Liver (tissue), 9 donors: ENCODE data around the gene CD55. TPM values are rescaled to one million over a fixed set of nuclear protein-coding genes. Genes with fewer than 3 reads are reported as not detected.

Experiments
- DNase-seq: peaks from one replicate; pipeline ENCODE4 v3.0.0-alpha.2; 2017; ENCODE audit warnings: low spot score
- H3K27ac ChIP-seq, 2 donors: one replicate each; pipeline ENCODE4 v1.7.0; 2013; ENCODE audit warnings: inconsistent platforms in 2 of 2, low read length in 2 of 2, control low read depth in 1 of 2, low read depth in 1 of 2, mild to moderate bottlenecking in 1 of 2
- H3K27me3 ChIP-seq, 4 donors: one replicate each; pipeline versions ENCODE4 v1.6.1 to v1.7.0; 2013; ENCODE audit warnings: low read length in 3 of 4, inconsistent platforms in 1 of 4, mild to moderate bottlenecking in 1 of 4, moderate library complexity in 1 of 4; ENCODE audit not compliant: control insufficient read depth in 4 of 4, insufficient read depth in 4 of 4
- H3K36me3 ChIP-seq, 4 donors: one replicate each; pipeline versions ENCODE4 v1.6.1 to v1.7.0; 2013; ENCODE audit warnings: low read length in 3 of 4, mild to moderate bottlenecking in 3 of 4, low read depth in 1 of 4, moderate library complexity in 1 of 4; ENCODE audit not compliant: control insufficient read depth in 4 of 4, insufficient read depth in 3 of 4
- H3K4me1 ChIP-seq, 4 donors: one replicate each; pipeline versions ENCODE4 v1.6.1 to v1.7.0; 2013; ENCODE audit warnings: low read length in 3 of 4, mild to moderate bottlenecking in 3 of 4, moderate library complexity in 1 of 4; ENCODE audit not compliant: control insufficient read depth in 4 of 4, insufficient read depth in 4 of 4
- H3K4me3 ChIP-seq, 3 donors: one replicate each; pipeline versions ENCODE4 v1.6.1 to v1.7.0; 2013; ENCODE audit warnings: low read length in 3 of 3, control low read depth in 1 of 3, low read depth in 1 of 3, mild to moderate bottlenecking in 1 of 3
- H3K9ac ChIP-seq, 2 donors: one replicate each; pipeline ENCODE4 v1.7.0; 2013; ENCODE audit warnings: low read length in 2 of 2, mild to moderate bottlenecking in 2 of 2, moderate library complexity in 2 of 2, control low read depth in 1 of 2, low read depth in 1 of 2
- H3K9me3 ChIP-seq, 4 donors: one replicate each; pipeline versions ENCODE4 v1.6.1 to v1.7.0; 2013; ENCODE audit warnings: low read length in 3 of 4; ENCODE audit not compliant: control insufficient read depth in 4 of 4
- EGR1 ChIP-seq, 2 donors: IDR thresholded peaks; 2 replicates each; pipeline ENCODE4 v1.6.1; 2016 to 2018; ENCODE audit warnings: antibody characterized with exemption in 2 of 2, low read depth in 2 of 2
- FOXA1 ChIP-seq: IDR thresholded peaks from 2 replicates; pipeline ENCODE4 v1.6.1; 2016; ENCODE audit warnings: antibody characterized with exemption
- FOXA2 ChIP-seq: IDR thresholded peaks from 2 replicates; pipeline ENCODE4 v1.6.1; 2016; ENCODE audit warnings: antibody characterized with exemption
- GABPA ChIP-seq, 2 donors: IDR thresholded peaks in 1 of 2; conservative IDR thresholded peaks in 1 of 2; 2 replicates each; pipeline ENCODE4 v1.6.1; 2016; ENCODE audit warnings: antibody characterized with exemption in 2 of 2, mild to moderate bottlenecking in 1 of 2, moderate library complexity in 1 of 2
- HNF4A ChIP-seq, 2 donors: conservative IDR thresholded peaks; 2 replicates each; pipeline ENCODE4 v1.6.1; 2016; ENCODE audit warnings: antibody characterized with exemption in 2 of 2, mild to moderate bottlenecking in 2 of 2
- HNF4G ChIP-seq: IDR thresholded peaks from 2 replicates; pipeline ENCODE4 v1.6.1; 2016; ENCODE audit warnings: antibody characterized with exemption
- JUND ChIP-seq, 2 donors: IDR thresholded peaks; 2 replicates each; pipeline ENCODE4 v1.6.1; 2016; ENCODE audit warnings: antibody characterized with exemption in 2 of 2
- NR2F2 ChIP-seq: IDR thresholded peaks from 2 replicates; pipeline ENCODE4 v1.6.1; 2016; ENCODE audit warnings: antibody characterized with exemption
- RAD21 ChIP-seq, 2 donors: IDR thresholded peaks; 2 replicates each; pipeline ENCODE4 v1.6.1; 2016; ENCODE audit warnings: antibody characterized with exemption in 2 of 2, mild to moderate bottlenecking in 2 of 2
- RXRA ChIP-seq, 2 donors: IDR thresholded peaks; 2 replicates each; pipeline ENCODE4 v1.6.1; 2017 to 2018; ENCODE audit warnings: antibody characterized with exemption in 2 of 2, mild to moderate bottlenecking in 1 of 2
- SP1 ChIP-seq: IDR thresholded peaks from 2 replicates; pipeline ENCODE4 v1.6.1; 2018; ENCODE audit warnings: antibody characterized with exemption, mild to moderate bottlenecking
- TAF1 ChIP-seq: conservative IDR thresholded peaks from 2 replicates; pipeline ENCODE4 v1.6.1; 2016; ENCODE audit warnings: antibody characterized with exemption, mild to moderate bottlenecking
- YY1 ChIP-seq: IDR thresholded peaks from 2 replicates; pipeline ENCODE4 v1.6.1; 2016; ENCODE audit warnings: antibody characterized with exemption, mild to moderate bottlenecking
- WGBS: extraction: QIAGEN DNeasy Blood & Tissue Kit; methylation state at CpG from one replicate; pipeline ENCODE4 v1.1.7; 2013; 5-methylcytosine and 5-hydroxymethylcytosine counted together
- polyA plus RNA-seq, 2 donors: library from polyadenylated mRNA; stranded (reverse) in 1 of 2; unstranded in 1 of 2; fragments of 200-250 nt in 1 of 2; fragments of >200 nt in 1 of 2; fragmentation: Nextera tagmentation in 1 of 2; extraction: Ambion mirVana in 1 of 2; gene quantifications; one replicate each; pipeline versions ENCODE4 v1.2.1 to v1.2.3, GENCODE V29; 2013 to 2015
- total RNA-seq, 2 donors: library from RNA; depleted of rRNA; stranded (reverse); fragments of >200 nt; gene quantifications; one replicate each; pipeline ENCODE4 v1.2.3, GENCODE V29; 2014
- TF ChIP-seq, protein P1 (sequence below): IDR thresholded peaks from 2 replicates; pipeline ENCODE4 v1.6.1; 2016; ENCODE audit warnings: antibody characterized with exemption
- TF ChIP-seq, protein P2 (sequence below): IDR thresholded peaks from 2 replicates; pipeline ENCODE4 v1.6.1; 2016; ENCODE audit warnings: antibody characterized with exemption
- TF ChIP-seq, protein P3 (sequence below): fragments of 150-350 bp; IDR thresholded peaks from 2 replicates; pipeline ENCODE4 v1.5.1; 2017; ENCODE audit warnings: improper control_type of control experiment, low read depth, low read length; ENCODE audit not compliant: missing input control
- TF ChIP-seq, protein P4 (sequence below): IDR thresholded peaks from 2 replicates; pipeline ENCODE4 v1.6.1; 2016; ENCODE audit warnings: antibody characterized with exemption
- TF ChIP-seq, protein P5 (sequence below): IDR thresholded peaks from 2 replicates; pipeline ENCODE4 v1.6.1; 2016; ENCODE audit warnings: antibody characterized with exemption, mild to moderate bottlenecking
- donor health status: healthy.
- donor health status: healthy.
- donor health status: healthy.
- donor health status: healthy.
- donor health status: healthy.

The CD55 gene
- total and polyA plus RNA-seq, 4 donors = 11.0 to 27.6 (median 12.6) TPM

DNA sequence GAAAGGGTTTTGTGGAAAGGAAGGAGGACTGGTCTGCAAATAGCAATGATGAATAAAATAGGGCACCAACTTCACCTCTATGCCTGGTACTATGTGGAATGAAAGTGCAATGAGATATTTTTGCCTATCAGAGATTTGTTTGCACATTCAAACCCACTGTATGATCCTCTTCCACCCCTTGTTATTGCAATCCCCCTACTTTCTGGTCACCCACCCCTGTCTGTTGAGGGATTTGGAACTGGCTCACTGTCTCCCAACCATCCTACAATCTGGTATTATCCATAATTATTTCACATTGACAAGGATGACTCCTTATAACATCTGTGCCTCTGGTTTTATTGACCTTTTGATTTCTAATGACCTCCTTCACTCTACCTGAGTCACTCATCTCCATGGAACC, 42.4 kb downstream of the CD55 start:
- DNase-seq = no peak
- Histone ChIP-seq H3K9me3 (no peaks in the 10 kb centered on the region), H3K36me3 (peaks cover 2 to 11% (median 2%) of the 10 kb centered on the region in 4 donors), H3K27me3 (no peaks in the 10 kb centered on the region), H3K27ac (no peak overlapping the region), H3K9ac (no peak overlapping the region), H3K4me1 (no peaks in the 10 kb centered on the region), H3K4me3 (no peak overlapping the region)
- TF ChIP-seq HNF4G = no peak
- TF ChIP-seq HNF4A (conservative IDR thresholded peaks at IDR 0.05) = no peak
- no peak for TF ChIP-seq SP1
- TF ChIP-seq, protein P1, sequence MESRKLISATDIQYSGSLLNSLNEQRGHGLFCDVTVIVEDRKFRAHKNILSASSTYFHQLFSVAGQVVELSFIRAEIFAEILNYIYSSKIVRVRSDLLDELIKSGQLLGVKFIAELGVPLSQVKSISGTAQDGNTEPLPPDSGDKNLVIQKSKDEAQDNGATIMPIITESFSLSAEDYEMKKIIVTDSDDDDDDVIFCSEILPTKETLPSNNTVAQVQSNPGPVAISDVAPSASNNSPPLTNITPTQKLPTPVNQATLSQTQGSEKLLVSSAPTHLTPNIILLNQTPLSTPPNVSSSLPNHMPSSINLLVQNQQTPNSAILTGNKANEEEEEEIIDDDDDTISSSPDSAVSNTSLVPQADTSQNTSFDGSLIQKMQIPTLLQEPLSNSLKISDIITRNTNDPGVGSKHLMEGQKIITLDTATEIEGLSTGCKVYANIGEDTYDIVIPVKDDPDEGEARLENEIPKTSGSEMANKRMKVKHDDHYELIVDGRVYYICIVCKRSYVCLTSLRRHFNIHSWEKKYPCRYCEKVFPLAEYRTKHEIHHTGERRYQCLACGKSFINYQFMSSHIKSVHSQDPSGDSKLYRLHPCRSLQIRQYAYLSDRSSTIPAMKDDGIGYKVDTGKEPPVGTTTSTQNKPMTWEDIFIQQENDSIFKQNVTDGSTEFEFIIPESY = no peak
- no peak for TF ChIP-seq GABPA (IDR thresholded peaks at IDR 0.05 in 1 of 2, conservative IDR thresholded peaks at IDR 0.05 in 1 of 2)
- TF ChIP-seq, protein P2, sequence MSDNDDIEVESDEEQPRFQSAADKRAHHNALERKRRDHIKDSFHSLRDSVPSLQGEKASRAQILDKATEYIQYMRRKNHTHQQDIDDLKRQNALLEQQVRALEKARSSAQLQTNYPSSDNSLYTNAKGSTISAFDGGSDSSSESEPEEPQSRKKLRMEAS = no peak
- no peak for TF ChIP-seq NR2F2
- no peak for TF ChIP-seq FOXA2
- no peak for TF ChIP-seq TAF1
- no peak for TF ChIP-seq FOXA1
- no peak for TF ChIP-seq YY1
- no peak for TF ChIP-seq RAD21 (IDR thresholded peaks at IDR 0.05)
- TF ChIP-seq RXRA (IDR thresholded peaks at IDR 0.05) = no peak

DNA sequence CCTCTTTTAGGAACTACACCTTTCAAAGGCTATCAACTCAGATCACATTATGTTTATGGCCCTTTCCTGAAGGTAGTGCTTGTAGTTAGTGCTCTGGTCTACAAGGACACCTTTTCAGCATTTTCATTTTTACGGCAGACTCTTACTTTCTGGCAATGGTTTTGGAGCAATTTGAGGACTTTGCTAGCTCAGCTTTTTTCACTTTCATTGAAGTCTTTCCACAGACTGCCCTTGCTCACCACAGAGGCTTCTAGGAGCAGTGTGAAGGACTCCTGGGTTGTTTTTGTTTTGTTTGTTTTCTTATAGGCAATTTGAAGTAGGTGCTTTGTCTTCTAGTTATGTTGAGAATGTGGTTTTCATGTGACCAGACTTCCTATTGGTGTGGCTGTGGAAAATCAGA, 43.1 kb downstream of the CD55 start:
- DNase-seq = no peak
- no peaks in the 10 kb centered on the region for H3K27me3 ChIP-seq
- H3K9ac ChIP-seq = no peak overlapping the region
- no peak overlapping the region for H3K27ac ChIP-seq
- no peaks in the 10 kb centered on the region for H3K4me1 ChIP-seq
- TF ChIP-seq JUND (IDR thresholded peaks at IDR 0.05) (no peak), RXRA (IDR thresholded peaks at IDR 0.05) (no peak), TAF1 (no peak), FOXA2 (no peak), HNF4A (conservative IDR thresholded peaks at IDR 0.05) (no peak), YY1 (no peak), HNF4G (no peak), RAD21 (IDR thresholded peaks at IDR 0.05) (no peak), NR2F2 (no peak), FOXA1 (no peak), SP1 (no peak), EGR1 (IDR thresholded peaks at IDR 0.05; ENCODE audit: low read depth in 2 of 2) (no peak), GABPA (IDR thresholded peaks at IDR 0.05 in 1 of 2, conservative IDR thresholded peaks at IDR 0.05 in 1 of 2) (no peak)
- TF ChIP-seq, protein P2 = no peak
- TF ChIP-seq, protein P3, sequence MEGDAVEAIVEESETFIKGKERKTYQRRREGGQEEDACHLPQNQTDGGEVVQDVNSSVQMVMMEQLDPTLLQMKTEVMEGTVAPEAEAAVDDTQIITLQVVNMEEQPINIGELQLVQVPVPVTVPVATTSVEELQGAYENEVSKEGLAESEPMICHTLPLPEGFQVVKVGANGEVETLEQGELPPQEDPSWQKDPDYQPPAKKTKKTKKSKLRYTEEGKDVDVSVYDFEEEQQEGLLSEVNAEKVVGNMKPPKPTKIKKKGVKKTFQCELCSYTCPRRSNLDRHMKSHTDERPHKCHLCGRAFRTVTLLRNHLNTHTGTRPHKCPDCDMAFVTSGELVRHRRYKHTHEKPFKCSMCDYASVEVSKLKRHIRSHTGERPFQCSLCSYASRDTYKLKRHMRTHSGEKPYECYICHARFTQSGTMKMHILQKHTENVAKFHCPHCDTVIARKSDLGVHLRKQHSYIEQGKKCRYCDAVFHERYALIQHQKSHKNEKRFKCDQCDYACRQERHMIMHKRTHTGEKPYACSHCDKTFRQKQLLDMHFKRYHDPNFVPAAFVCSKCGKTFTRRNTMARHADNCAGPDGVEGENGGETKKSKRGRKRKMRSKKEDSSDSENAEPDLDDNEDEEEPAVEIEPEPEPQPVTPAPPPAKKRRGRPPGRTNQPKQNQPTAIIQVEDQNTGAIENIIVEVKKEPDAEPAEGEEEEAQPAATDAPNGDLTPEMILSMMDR = no peak
- TF ChIP-seq, protein P1 = no peak
- TF ChIP-seq, protein P4, sequence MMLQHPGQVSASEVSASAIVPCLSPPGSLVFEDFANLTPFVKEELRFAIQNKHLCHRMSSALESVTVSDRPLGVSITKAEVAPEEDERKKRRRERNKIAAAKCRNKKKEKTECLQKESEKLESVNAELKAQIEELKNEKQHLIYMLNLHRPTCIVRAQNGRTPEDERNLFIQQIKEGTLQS = no peak
- TF ChIP-seq, protein P5, sequence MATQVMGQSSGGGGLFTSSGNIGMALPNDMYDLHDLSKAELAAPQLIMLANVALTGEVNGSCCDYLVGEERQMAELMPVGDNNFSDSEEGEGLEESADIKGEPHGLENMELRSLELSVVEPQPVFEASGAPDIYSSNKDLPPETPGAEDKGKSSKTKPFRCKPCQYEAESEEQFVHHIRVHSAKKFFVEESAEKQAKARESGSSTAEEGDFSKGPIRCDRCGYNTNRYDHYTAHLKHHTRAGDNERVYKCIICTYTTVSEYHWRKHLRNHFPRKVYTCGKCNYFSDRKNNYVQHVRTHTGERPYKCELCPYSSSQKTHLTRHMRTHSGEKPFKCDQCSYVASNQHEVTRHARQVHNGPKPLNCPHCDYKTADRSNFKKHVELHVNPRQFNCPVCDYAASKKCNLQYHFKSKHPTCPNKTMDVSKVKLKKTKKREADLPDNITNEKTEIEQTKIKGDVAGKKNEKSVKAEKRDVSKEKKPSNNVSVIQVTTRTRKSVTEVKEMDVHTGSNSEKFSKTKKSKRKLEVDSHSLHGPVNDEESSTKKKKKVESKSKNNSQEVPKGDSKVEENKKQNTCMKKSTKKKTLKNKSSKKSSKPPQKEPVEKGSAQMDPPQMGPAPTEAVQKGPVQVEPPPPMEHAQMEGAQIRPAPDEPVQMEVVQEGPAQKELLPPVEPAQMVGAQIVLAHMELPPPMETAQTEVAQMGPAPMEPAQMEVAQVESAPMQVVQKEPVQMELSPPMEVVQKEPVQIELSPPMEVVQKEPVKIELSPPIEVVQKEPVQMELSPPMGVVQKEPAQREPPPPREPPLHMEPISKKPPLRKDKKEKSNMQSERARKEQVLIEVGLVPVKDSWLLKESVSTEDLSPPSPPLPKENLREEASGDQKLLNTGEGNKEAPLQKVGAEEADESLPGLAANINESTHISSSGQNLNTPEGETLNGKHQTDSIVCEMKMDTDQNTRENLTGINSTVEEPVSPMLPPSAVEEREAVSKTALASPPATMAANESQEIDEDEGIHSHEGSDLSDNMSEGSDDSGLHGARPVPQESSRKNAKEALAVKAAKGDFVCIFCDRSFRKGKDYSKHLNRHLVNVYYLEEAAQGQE = no peak
- no peak overlapping the region for H3K4me3 ChIP-seq
- WGBS = 85% methylated on average over 1 of the region's 1 CpG
- H3K9me3 ChIP-seq = no peaks in the 10 kb centered on the region
- peaks cover 2 to 11% (median 2%) of the 10 kb centered on the region in 4 donors for H3K36me3 ChIP-seq
